Measurements from ENCODE around the gene PIWIL1. TPM values are rescaled to one million over a fixed set of nuclear protein-coding genes. Genes with fewer than 3 reads are reported as not detected.

PIWIL1 gene
- total RNA-seq, 1 experiment from 2014 or later = not detected

DNA sequence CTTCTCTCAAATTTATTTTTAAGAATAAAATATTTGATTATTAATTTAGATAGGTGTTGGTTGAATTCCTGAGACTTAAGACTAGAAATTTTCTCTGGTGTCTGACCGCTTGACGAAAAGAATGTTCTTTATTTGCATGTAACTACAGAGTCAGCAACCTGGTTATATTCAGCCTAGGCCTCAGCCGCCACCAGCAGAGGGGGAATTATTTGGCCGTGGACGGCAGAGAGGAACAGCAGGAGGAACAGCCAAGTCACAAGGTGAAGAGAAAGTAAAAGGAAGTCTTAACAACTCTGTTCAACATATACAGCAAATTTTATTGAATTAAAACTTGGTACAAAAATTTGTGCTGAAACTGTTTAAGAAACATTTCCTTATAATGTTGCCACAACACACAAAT is 5.2 kb downstream of the PIWIL1 start:
- H3K36me3 ChIP-seq (ENCODE audit: low read depth) = no peaks in the 10 kb centered on the region
- no peak overlapping the region for H2AFZ ChIP-seq
- H3K79me2 ChIP-seq (ENCODE audit: low read depth) = no peaks in the 10 kb centered on the region
- no TSS peak for BruUV-seq (replicated peaks)
- H3K27me3 ChIP-seq (ENCODE audit: insufficient read depth, low read depth) = peaks cover 3% of the 10 kb centered on the region; the same call in 1 of the 2 replicates
- H3K4me1 ChIP-seq (replicated peaks; ENCODE audit: insufficient read depth) = no peaks in the 10 kb centered on the region
- ChIA-PET CTCF (no interaction called here), POLR2A (ENCODE audit: unreplicated experiment) (no interaction called here)
- no peak for DNase-seq
- no peaks in the 10 kb centered on the region for H3K9me2 ChIP-seq (ENCODE audit: insufficient read depth)
- TF ChIP-seq, protein P1, sequence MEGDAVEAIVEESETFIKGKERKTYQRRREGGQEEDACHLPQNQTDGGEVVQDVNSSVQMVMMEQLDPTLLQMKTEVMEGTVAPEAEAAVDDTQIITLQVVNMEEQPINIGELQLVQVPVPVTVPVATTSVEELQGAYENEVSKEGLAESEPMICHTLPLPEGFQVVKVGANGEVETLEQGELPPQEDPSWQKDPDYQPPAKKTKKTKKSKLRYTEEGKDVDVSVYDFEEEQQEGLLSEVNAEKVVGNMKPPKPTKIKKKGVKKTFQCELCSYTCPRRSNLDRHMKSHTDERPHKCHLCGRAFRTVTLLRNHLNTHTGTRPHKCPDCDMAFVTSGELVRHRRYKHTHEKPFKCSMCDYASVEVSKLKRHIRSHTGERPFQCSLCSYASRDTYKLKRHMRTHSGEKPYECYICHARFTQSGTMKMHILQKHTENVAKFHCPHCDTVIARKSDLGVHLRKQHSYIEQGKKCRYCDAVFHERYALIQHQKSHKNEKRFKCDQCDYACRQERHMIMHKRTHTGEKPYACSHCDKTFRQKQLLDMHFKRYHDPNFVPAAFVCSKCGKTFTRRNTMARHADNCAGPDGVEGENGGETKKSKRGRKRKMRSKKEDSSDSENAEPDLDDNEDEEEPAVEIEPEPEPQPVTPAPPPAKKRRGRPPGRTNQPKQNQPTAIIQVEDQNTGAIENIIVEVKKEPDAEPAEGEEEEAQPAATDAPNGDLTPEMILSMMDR (conservative IDR thresholded peaks at IDR 0.05) = no peak
- no peak for TF ChIP-seq EZH2 (IDR thresholded peaks at IDR 0.05; ENCODE audit: low read depth)
- intact Hi-C loops (cut with micrococcal nuclease; ENCODE audit: unreplicated experiment) = no loop called here
- H3K4me2 ChIP-seq = no peak overlapping the region
- H3K27ac ChIP-seq = no peak overlapping the region
- no peaks in the 10 kb centered on the region for H3F3A ChIP-seq (ENCODE audit: insufficient read depth, low read depth)
- H3K4me3 ChIP-seq = no peak overlapping the region
- no peaks in the 10 kb centered on the region for H4K20me1 ChIP-seq (ENCODE audit: insufficient read depth)
- no peaks in the 10 kb centered on the region for H3K9me3 ChIP-seq (ENCODE audit: insufficient read depth, low read depth)

DNA sequence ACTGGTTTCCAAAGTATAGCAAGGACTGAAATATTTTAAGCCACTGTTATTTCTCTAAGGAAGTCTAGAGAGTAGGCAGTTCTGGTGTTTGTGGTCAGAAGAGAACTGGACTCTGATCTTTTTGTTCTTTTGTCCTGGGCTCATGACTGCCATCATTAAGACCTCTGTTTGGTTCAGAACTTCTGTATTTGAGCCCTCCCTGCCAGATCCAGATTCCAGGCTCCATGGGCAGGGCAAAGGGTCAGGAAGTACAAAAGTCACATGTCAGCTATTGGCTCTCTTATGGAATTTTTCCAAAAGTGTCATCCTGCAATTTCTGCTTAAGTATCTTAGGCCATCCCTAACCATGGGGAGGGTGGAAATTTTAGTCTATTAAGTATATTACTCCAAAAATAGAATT is 6.8 kb downstream of the PIWIL1 start:
- POLR2A ChIA-PET (ENCODE audit: unreplicated experiment) = no interaction called here

DNA sequence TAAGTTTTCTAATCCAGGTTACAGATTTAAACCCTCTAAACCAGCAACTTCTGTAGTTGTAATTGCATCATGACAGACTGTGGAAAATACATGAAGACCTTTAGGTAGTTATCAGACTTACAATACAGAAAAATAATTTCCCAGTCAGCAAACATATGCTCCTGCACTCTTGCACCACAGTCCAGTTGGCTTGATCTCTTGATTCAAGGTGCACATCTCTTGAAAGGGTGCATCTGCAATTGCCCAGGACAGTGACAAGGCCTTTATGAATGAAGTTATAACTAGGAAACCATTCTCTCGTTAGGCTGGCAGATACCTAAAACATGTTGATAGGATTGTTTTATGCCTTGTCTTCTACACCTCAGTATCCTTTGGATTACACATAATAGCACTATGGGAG is 7.6 kb downstream of the PIWIL1 start:
- CTCF ChIA-PET = no interaction called here
- POLR2A ChIA-PET (ENCODE audit: unreplicated experiment) = no interaction called here
- Histone ChIP-seq H3K27me3 (ENCODE audit: insufficient read depth, low read depth) (peaks cover 26% of the 10 kb centered on the region; the same call in 1 of the 2 replicates), H3K9me2 (ENCODE audit: insufficient read depth) (no peaks in the 10 kb centered on the region), H3K4me2 (no peak overlapping the region), H3K4me3 (no peak overlapping the region), H3K79me2 (ENCODE audit: low read depth) (no peaks in the 10 kb centered on the region), H3K4me1 (replicated peaks; ENCODE audit: insufficient read depth) (no peaks in the 10 kb centered on the region), H3F3A (ENCODE audit: insufficient read depth, low read depth) (no peaks in the 10 kb centered on the region), H4K20me1 (ENCODE audit: insufficient read depth) (no peaks in the 10 kb centered on the region), H2AFZ (no peak overlapping the region), H3K36me3 (ENCODE audit: low read depth) (no peaks in the 10 kb centered on the region), H3K27ac (no peak overlapping the region), H3K9me3 (ENCODE audit: insufficient read depth, low read depth) (no peaks in the 10 kb centered on the region)
- no peak for DNase-seq
- no peak for TF ChIP-seq EZH2 (IDR thresholded peaks at IDR 0.05; ENCODE audit: low read depth)
- TF ChIP-seq, protein P1 (conservative IDR thresholded peaks at IDR 0.05) = no peak
- intact Hi-C loops (cut with micrococcal nuclease; ENCODE audit: unreplicated experiment) = no loop called here
- no TSS peak for BruUV-seq (replicated peaks)

More for the DNA sequence above, 6.8 kb downstream of the PIWIL1 start:
- no TSS peak for BruUV-seq (replicated peaks)
- H3K27me3 ChIP-seq (ENCODE audit: insufficient read depth, low read depth) = peaks cover 18% of the 10 kb centered on the region; the same call in 1 of the 2 replicates
- no peak overlapping the region for H3K4me3 ChIP-seq
- H4K20me1 ChIP-seq (ENCODE audit: insufficient read depth) = no peaks in the 10 kb centered on the region
- H3K9me3 ChIP-seq (ENCODE audit: insufficient read depth, low read depth) = no peaks in the 10 kb centered on the region
- no peaks in the 10 kb centered on the region for H3K9me2 ChIP-seq (ENCODE audit: insufficient read depth)
- H3K4me1 ChIP-seq (replicated peaks; ENCODE audit: insufficient read depth) = no peaks in the 10 kb centered on the region
- intact Hi-C loops (cut with micrococcal nuclease; ENCODE audit: unreplicated experiment) = no loop called here
- H3K4me2 ChIP-seq = no peak overlapping the region
- H2AFZ ChIP-seq = no peak overlapping the region
- no peak overlapping the region for H3K27ac ChIP-seq
- no peaks in the 10 kb centered on the region for H3K36me3 ChIP-seq (ENCODE audit: low read depth)
- TF ChIP-seq, protein P1 (conservative IDR thresholded peaks at IDR 0.05) = no peak
- no peak for TF ChIP-seq EZH2 (IDR thresholded peaks at IDR 0.05; ENCODE audit: low read depth)
- CTCF ChIA-PET = no interaction called here
- no peak for DNase-seq
- no peaks in the 10 kb centered on the region for H3F3A ChIP-seq (ENCODE audit: insufficient read depth, low read depth)
- no peaks in the 10 kb centered on the region for H3K79me2 ChIP-seq (ENCODE audit: low read depth)
